ENCODE results near the gene SPIN3.

DNA sequence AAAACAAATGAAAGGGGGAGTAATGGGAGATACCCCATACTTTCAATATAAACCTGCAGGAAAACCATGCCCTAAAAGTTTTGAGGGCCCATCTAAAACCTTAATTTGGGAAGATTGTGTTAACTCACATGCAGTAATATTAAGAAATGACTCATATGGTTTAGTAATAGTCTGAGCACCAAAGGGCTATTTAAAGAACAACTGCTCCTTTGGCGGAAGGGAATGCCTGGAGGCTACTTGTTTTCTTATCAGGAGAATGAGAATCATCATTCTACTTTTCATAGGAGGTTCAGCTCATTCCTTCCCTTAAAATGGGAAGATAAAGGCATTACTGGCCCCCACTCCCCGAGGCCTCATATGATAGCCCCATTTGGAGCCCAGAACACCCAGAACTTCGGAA, 47.6 kb downstream of the SPIN3 start:
- TF ChIP-seq EZH2 (IDR thresholded peaks at IDR 0.05; ENCODE audit: insufficient read depth, poor library complexity, severe bottlenecking) (no peak), EZH2phosphoT487 (IDR thresholded peaks at IDR 0.05; ENCODE audit: insufficient read depth, low read depth) (no peak)

All from GM23248 (cell line).